ENCODE results near the gene ELAC2. TPM values are rescaled to one million over a fixed set of nuclear protein-coding genes. Genes with fewer than 3 reads are reported as not detected.
A peak's percentile ranks its signal among the peaks of the same experiment; 100 is the strongest.

The ELAC2 gene
- total and polyA plus RNA-seq, 10 of the 15 experiments (the other 5 are each of a cell fraction or from before 2014, with no cell fraction given): 5.1 to 146 (median 79.4) TPM

DNA sequence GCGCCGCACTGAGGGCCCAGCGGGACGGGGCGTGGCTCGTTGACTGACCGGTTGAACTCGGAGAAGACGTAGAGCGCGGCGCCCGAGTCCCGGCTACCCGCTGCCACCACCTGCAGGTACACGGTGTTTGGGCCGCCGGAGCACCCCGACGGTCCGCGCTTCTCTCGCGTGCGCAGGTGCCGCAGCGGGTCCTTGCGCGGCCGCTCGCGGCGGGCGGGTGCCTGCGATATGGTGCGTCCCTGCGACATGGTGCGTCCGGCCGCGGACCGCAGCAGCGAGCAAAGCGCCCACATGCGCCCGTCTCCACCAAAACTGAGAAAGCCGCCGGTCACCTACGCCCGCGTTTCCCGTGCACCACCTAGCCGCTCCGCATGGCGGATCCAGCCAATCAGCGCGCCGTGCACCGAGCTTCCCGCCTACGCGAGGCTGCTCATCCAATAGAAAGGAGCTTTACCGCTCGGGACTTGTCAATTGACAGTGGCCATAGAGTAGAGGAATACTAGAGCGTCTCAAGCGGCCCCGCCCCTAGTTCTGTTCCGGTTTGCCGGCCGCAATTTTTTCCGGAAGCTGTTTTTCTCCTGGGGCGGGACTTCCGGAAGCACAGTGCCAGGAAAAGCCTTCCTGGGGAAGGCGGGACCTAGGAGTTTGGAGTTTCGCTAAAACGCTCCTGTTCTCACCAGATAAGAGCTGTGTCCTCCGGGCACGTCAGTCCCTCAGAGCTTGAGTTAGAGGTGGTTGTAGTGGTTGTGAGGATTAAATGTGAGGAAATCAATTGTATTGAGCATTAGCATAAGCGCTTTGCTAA, at the start of gene ELAC2 (continued):
- TF ChIP-seq IKZF1 (conservative IDR thresholded peaks at IDR 0.05) (peak; percentile 78), NRF1 (conservative IDR thresholded peaks at IDR 0.05; ENCODE audit: low read depth, low read length) (0 out of 2 replicates have a peak, but pooled peaks have one; percentile 13), MTA3 (IDR thresholded peaks at IDR 0.05; ENCODE audit: borderline replicate concordance, low read length) (no peak), GABPA (IDR thresholded peaks at IDR 0.05; ENCODE audit: low read depth) (peak; percentile 97), IRF4 (IDR thresholded peaks at IDR 0.05; ENCODE audit: low read depth, low read length) (no peak), RELB (IDR thresholded peaks at IDR 0.05; ENCODE audit: low read depth) (peak; percentile 65; the same call in 1 of the 2 replicates), SMAD1 (IDR thresholded peaks at IDR 0.05; ENCODE audit: low read depth, partially characterized antibody) (peak; percentile 83), USF1 (IDR thresholded peaks at IDR 0.05; ENCODE audit: borderline replicate concordance, extremely low read length, insufficient read depth, low read depth, low read length) (peak; percentile 52), HDAC2 (IDR thresholded peaks at IDR 0.05) (no peak), POLR2A (IDR thresholded peaks at IDR 0.05; ENCODE audit: low read depth, low read length) (peak; percentile 95), NFYA (IDR thresholded peaks at IDR 0.05; ENCODE audit: borderline replicate concordance, low read depth, low read length) (peak; percentile 41; the same call in 1 of the 2 replicates), CTCF (IDR thresholded peaks at IDR 0.05 in 2 of 3, conservative IDR thresholded peaks at IDR 0.05 in 1 of 3; ENCODE audit: control insufficient read depth in 2 of 3, extremely low read depth in 1 of 3, insufficient read depth in 1 of 3, low read depth in 3 of 3, low read length in 3 of 3) (0 out of 6 replicates have a peak, but pooled peaks of 1 of the 3 experiments have one; percentile 16), SIX5 (IDR thresholded peaks at IDR 0.05; ENCODE audit: low read depth, low read length, severe bottlenecking) (peak; percentile 38), ZBED1 (IDR thresholded peaks at IDR 0.05; ENCODE audit: borderline replicate concordance) (peak; percentile 8), RELA (IDR thresholded peaks at IDR 0.05; ENCODE audit: borderline replicate concordance, partially characterized antibody) (no peak), TCF3 (IDR thresholded peaks at IDR 0.05; ENCODE audit: borderline replicate concordance, insufficient read depth, low read depth, low read length) (peak; percentile 70), TAF1 (IDR thresholded peaks at IDR 0.05; ENCODE audit: borderline replicate concordance, low read depth, low read length) (peak; percentile 86), RAD21 (IDR thresholded peaks at IDR 0.05; ENCODE audit: insufficient read depth, low read depth, low read length) (no peak), HDAC6 (IDR thresholded peaks at IDR 0.05; ENCODE audit: unreplicated experiment) (peak; percentile 80), RBBP5 (conservative IDR thresholded peaks at IDR 0.05) (no peak; the same call in 1 of the 2 replicates)
- TF ChIP-seq, protein P1, sequence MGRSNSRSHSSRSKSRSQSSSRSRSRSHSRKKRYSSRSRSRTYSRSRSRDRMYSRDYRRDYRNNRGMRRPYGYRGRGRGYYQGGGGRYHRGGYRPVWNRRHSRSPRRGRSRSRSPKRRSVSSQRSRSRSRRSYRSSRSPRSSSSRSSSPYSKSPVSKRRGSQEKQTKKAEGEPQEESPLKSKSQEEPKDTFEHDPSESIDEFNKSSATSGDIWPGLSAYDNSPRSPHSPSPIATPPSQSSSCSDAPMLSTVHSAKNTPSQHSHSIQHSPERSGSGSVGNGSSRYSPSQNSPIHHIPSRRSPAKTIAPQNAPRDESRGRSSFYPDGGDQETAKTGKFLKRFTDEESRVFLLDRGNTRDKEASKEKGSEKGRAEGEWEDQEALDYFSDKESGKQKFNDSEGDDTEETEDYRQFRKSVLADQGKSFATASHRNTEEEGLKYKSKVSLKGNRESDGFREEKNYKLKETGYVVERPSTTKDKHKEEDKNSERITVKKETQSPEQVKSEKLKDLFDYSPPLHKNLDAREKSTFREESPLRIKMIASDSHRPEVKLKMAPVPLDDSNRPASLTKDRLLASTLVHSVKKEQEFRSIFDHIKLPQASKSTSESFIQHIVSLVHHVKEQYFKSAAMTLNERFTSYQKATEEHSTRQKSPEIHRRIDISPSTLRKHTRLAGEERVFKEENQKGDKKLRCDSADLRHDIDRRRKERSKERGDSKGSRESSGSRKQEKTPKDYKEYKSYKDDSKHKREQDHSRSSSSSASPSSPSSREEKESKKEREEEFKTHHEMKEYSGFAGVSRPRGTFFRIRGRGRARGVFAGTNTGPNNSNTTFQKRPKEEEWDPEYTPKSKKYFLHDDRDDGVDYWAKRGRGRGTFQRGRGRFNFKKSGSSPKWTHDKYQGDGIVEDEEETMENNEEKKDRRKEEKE (IDR thresholded peaks at IDR 0.05): no peak

Measured in GM12878 (cell line).